ENCODE results near the gene TBC1D5. TPM values are rescaled to one million over a fixed set of nuclear protein-coding genes. Genes with fewer than 3 reads are reported as not detected.

TBC1D5 gene
- total RNA-seq, 1 donor from 2014 or later = 106 TPM

DNA sequence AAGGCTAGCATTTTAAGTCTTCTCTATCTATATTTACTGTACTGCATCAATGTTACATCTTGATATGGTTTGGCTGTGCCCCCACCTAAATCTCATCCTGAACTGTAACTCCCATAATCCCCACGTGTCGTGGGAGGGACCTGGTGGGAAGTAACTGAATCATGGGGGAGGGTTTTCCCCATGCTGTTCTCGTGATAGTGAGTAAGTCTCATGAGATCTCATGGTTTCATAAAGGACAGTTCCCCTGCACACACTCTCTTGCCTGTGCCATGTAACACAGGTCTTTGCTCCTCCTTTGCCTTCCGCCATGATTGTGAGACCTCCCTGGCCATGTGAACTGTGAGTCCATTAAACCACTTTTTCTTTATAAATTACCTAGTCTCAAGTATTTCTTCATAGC, 161.5 kb downstream of the TBC1D5 start:
- Mint-ChIP-seq H3K27ac (no peak overlapping the region), H3K4me3 (no peak overlapping the region), H3K4me1 (peaks cover 8% of the 10 kb centered on the region), H3K27me3 (no peaks in the 10 kb centered on the region), H3K36me3 (ENCODE audit: low read depth) (peaks cover 6% of the 10 kb centered on the region), H3K9me3 (no peaks in the 10 kb centered on the region)
- TF ChIP-seq, protein P1, sequence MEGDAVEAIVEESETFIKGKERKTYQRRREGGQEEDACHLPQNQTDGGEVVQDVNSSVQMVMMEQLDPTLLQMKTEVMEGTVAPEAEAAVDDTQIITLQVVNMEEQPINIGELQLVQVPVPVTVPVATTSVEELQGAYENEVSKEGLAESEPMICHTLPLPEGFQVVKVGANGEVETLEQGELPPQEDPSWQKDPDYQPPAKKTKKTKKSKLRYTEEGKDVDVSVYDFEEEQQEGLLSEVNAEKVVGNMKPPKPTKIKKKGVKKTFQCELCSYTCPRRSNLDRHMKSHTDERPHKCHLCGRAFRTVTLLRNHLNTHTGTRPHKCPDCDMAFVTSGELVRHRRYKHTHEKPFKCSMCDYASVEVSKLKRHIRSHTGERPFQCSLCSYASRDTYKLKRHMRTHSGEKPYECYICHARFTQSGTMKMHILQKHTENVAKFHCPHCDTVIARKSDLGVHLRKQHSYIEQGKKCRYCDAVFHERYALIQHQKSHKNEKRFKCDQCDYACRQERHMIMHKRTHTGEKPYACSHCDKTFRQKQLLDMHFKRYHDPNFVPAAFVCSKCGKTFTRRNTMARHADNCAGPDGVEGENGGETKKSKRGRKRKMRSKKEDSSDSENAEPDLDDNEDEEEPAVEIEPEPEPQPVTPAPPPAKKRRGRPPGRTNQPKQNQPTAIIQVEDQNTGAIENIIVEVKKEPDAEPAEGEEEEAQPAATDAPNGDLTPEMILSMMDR (IDR thresholded peaks at IDR 0.05) = no peak
- CTCF ChIA-PET = no interaction called here
- ATAC-seq (ENCODE audit: low read depth) = no peak
- DNase-seq = no peak
- intact Hi-C loops (cut with micrococcal nuclease) = no loop called here
- POLR2A ChIA-PET = no interaction called here

DNA sequence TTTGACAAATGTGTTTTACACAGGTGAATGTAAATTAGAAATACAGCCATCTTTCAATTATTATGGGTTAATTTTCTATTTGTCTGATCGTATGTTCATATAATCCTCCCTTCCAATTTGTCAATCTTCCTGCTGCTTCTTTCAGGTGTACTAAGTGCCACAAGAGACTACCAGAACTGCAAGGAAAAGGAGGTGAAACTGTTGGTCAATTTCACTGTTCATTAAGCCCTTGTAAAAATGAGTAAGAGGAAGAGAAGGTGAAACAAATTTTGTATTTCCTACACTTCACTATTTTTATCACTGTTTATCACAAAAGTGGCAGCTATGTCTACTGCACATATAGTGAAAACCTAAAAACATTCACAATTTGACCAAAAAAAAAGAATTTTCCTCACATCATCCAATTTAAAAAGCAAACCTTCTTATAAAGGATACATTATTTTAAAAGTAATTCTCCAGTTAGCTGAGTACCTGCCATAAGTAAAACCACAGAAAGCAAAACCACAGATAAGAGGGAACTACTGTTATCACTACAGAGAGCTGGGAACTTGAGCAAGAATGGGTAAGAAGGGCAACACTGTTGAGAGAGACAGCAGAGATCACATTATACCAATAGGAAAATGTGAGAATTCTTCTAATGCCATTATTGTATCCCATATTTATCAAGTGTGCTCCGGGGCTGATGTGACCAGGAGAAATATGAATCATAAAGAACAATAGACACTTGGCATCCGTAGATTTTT, 163.0 kb downstream of the TBC1D5 start:
- ATAC-seq (ENCODE audit: low read depth) (peak; percentile 86), DNase-seq (no peak)
- H3K4me3 Mint-ChIP-seq = peak overlapping the region; percentile 55
- H3K36me3 Mint-ChIP-seq (ENCODE audit: low read depth) = peaks cover 4% of the 10 kb centered on the region
- ChIA-PET CTCF (no interaction called here), POLR2A (interaction anchor here (0.5 to 1.4 kb wide), 2 partner anchors 162 to 175 kb away, joined by 4 to 7 read pairs; no protein-coding TSS in a partner anchor)
- H3K9me3 Mint-ChIP-seq = no peaks in the 10 kb centered on the region
- no peak overlapping the region for H3K27ac Mint-ChIP-seq
- intact Hi-C loops (cut with micrococcal nuclease) = no loop called here
- TF ChIP-seq, protein P1 (IDR thresholded peaks at IDR 0.05) = no peak
- H3K27me3 Mint-ChIP-seq = no peaks in the 10 kb centered on the region
- H3K4me1 Mint-ChIP-seq = peaks cover 2% of the 10 kb centered on the region

DNA sequence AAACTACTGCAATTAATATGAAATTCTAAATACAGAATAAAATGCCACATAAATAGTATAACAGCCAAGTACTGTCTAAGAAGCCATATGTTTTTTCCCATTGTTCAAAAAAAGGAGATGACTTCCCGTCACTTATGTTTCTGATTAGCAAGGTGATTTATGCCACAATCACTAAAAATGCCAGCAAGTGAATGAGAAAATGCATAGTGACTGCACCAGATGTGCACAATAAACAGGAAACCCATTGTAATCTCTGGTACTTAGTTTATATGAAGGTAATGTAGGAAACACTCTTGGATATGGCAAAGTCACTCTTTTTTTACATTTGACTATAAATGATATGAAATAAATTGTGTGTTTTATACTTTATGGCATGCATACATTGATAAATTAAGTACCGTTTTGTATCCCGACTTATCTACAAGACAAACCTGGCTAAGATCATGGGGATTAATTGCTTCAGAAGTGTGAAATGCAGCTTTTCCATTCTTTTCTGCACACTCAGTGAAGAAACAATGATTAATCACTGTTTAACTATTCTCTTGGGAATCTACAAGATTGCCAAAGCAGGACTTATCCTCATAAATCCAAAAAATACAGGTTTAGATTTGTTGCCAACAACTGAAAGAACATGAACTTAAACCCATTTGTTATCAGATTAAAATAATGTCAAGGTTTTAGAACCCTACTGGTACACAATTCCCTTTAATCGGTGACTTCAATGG, 164.5 kb downstream of the TBC1D5 start:
- CTCF ChIA-PET = no interaction called here
- Mint-ChIP-seq H3K27ac (no peak overlapping the region), H3K27me3 (no peaks in the 10 kb centered on the region), H3K9me3 (no peaks in the 10 kb centered on the region), H3K4me1 (peaks cover 2% of the 10 kb centered on the region), H3K4me3 (no peak overlapping the region), H3K36me3 (ENCODE audit: low read depth) (no peaks in the 10 kb centered on the region)
- DNase-seq (no peak), ATAC-seq (ENCODE audit: low read depth) (no peak)
- POLR2A ChIA-PET = no interaction called here
- intact Hi-C loops (cut with micrococcal nuclease) = no loop called here
- TF ChIP-seq, protein P1 (IDR thresholded peaks at IDR 0.05) = no peak

DNA sequence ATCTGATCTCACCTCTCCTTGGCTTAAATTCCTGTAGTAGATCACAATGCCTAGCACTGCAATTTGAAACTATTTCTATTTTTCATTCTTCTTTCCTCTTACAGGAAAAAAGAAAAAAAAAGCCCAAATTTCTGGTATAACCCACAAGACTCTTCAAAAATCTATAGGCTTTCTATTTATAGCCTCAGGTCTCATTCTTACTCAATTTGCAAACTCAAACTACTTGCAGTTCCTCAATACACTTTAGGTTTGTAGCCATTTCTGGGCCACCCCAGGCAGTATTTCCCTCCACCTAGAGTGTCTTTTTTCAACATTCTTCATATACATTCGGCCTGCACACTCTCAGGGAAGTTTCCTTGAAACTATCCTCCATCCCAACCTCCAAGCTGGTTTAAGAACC, 169.0 kb downstream of the TBC1D5 start:
- DNase-seq (no peak), ATAC-seq (ENCODE audit: low read depth) (peak; percentile 60)
- ChIA-PET POLR2A (no interaction called here), CTCF (no interaction called here)
- H3K27me3 Mint-ChIP-seq = no peaks in the 10 kb centered on the region
- no peaks in the 10 kb centered on the region for H3K4me1 Mint-ChIP-seq
- TF ChIP-seq, protein P1 (IDR thresholded peaks at IDR 0.05) = no peak
- intact Hi-C loops (cut with micrococcal nuclease) = no loop called here
- H3K36me3 Mint-ChIP-seq (ENCODE audit: low read depth) = no peaks in the 10 kb centered on the region
- H3K9me3 Mint-ChIP-seq = no peaks in the 10 kb centered on the region
- no peak overlapping the region for H3K4me3 Mint-ChIP-seq
- H3K27ac Mint-ChIP-seq = no peak overlapping the region

DNA sequence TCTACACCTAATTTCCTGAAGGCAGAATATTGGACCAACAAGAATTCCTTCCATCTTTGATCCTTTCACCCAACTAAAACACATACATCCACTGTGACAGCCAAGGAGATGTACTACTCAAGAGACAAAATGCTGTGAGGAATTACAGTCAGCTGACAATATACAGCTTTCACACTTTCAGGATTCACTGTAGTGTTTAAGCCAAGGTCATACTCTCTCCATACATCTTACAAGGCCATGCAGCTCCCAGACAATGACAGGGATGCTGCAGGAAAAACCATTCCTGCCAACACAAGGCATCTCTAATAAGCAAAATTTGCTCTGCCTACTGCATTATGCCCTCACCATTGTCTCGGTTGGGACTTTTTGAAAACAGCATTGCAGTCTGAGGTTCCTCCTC, 170.7 kb downstream of the TBC1D5 start:
- POLR2A ChIA-PET = no interaction called here

More for the DNA sequence above, 170.7 kb downstream of the TBC1D5 start:
- no peak for ATAC-seq (ENCODE audit: low read depth)
- intact Hi-C loops (cut with micrococcal nuclease) = no loop called here
- Mint-ChIP-seq H3K9me3 (no peaks in the 10 kb centered on the region), H3K4me3 (no peak overlapping the region), H3K27me3 (no peaks in the 10 kb centered on the region), H3K4me1 (peaks cover 4% of the 10 kb centered on the region), H3K27ac (no peak overlapping the region), H3K36me3 (ENCODE audit: low read depth) (no peaks in the 10 kb centered on the region)
- DNase-seq = no peak
- TF ChIP-seq, protein P1 (IDR thresholded peaks at IDR 0.05) = no peak
- CTCF ChIA-PET = no interaction called here

All from activated B cell treated with CpG ODN at 0.5 μM for 24 hours (primary cell).